Measurements from ENCODE around the gene FES.

- no peak for TF ChIP-seq CTCF (IDR thresholded peaks at IDR 0.05)
- TF ChIP-seq EP300 (IDR thresholded peaks at IDR 0.05), result no peak
These were observed 49.7 kb upstream of the FES start for GRCh38 chr15:90834626-90835025.
